TTC549 (cell line): Measurements from ENCODE around the gene PPFIA3.
"Not testable (repeated sequence)": the region's sequence is repeated elsewhere in the genome, so short reads cannot be mapped to it uniquely, and the experiment has no call there.

Source experiments
- FAIRE-seq: peaks from 2 replicates; lab custom pipeline; 2012; peaks lifted over from hg19 to GRCh38; lab: Jason Lieb, UNC

The PPFIA3 gene

GRCh38 chr19:49150106-49150943, 31.0 kb downstream of the PPFIA3 start:
- FAIRE-seq: no peak

GRCh38 chr19:49150944-49151243, 31.6 kb downstream of the PPFIA3 start:
- no peak for FAIRE-seq

- peak; percentile 92 for FAIRE-seq
Observed at GRCh38 chr19:49151267-49152118, 32.1 kb downstream of the PPFIA3 start.

- no peak for FAIRE-seq
Observed at GRCh38 chr19:49152119-49152550, 32.8 kb downstream of the PPFIA3 start.

- no peak for FAIRE-seq
Observed at GRCh38 chr19:49153167-49153809, 33.9 kb downstream of the PPFIA3 start.

GRCh38 chr19:49154279-49154678, 34.9 kb downstream of the PPFIA3 start:
- no peak for FAIRE-seq

GRCh38 chr19:49155005-49155819, 35.9 kb downstream of the PPFIA3 start, which contains the start of gene HRC:
Gene HRC (minus strand): TSS chr19:49155396. CDS start chr19:49155237, 159 bp downstream.
- FAIRE-seq: no peak

- no peak for FAIRE-seq
Observed at GRCh38 chr19:49155820-49156346, 36.5 kb downstream of the PPFIA3 start.

- no peak for FAIRE-seq
Observed at GRCh38 chr19:49157445-49158224, 38.3 kb downstream of the PPFIA3 start, which contains the start of gene TRPM4. Gene TRPM4 (plus strand): TSS chr19:49157792. CDS start chr19:49157867, 75 bp downstream.

GRCh38 chr19:49160450-49161189, 41.3 kb downstream of the PPFIA3 start:
- FAIRE-seq: no peak

GRCh38 chr19:49161987-49162386, 42.6 kb downstream of the PPFIA3 start:
- FAIRE-seq: no peak

GRCh38 chr19:49165111-49165750, 45.9 kb downstream of the PPFIA3 start:
- no peak for FAIRE-seq

- no peak for FAIRE-seq
Observed at GRCh38 chr19:49165865-49166301, 46.5 kb downstream of the PPFIA3 start.

- FAIRE-seq: no peak
Observed at GRCh38 chr19:49167857-49168409, 48.6 kb downstream of the PPFIA3 start.

- no peak for FAIRE-seq
Observed at GRCh38 chr19:49168421-49168820, 49.1 kb downstream of the PPFIA3 start.

- no peak for FAIRE-seq
Observed at GRCh38 chr19:49173198-49173597, 53.9 kb downstream of the PPFIA3 start.

- no peak for FAIRE-seq
Observed at GRCh38 chr19:49180659-49181058, 61.3 kb downstream of the PPFIA3 start.

- not testable (repeated sequence) for FAIRE-seq
Observed at GRCh38 chr19:49182010-49182847, 62.9 kb downstream of the PPFIA3 start.
